Suppressor macrophage (primary cell): ENCODE measurements around the gene CEP170.

Experiments
- DNase-seq, 4 experiments: peaks; one replicate each; pipeline ENCODE4 v3.0.0-alpha.2; 2020 to 2022

Gene CEP170

GRCh38 chr1:243267914-243268653, 13.0 kb upstream of the CEP170 start:
- peak; percentile 44 to 77 (median 62) for DNase-seq

GRCh38 chr1:243267471-243267880, 12.4 kb upstream of the CEP170 start:
- DNase-seq = peak; percentile 77 to 93 (median 84)

DNA sequence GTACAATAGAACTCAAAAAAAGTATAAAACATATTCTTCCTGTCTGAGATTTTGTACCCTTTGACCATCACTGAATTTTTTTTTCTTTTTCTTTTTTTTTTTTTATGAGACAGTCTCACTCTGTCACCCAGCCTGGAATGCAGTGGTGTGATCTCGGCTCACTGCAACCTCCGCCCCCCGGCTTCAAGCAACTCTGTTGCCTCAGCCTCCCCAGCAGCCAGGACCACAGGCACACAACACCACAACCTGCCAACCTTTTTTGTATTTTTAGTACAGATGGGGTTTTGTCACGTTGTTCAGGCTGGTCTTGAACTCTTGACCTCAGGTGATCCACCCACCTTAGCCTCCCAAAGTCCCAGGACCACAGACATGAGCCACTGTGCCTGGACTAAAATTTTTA, 11.2 kb upstream of the CEP170 start:
- no peak for DNase-seq

- peak; percentile 54 to 88 (median 74) for DNase-seq
These were observed 9.6 kb upstream of the CEP170 start for GRCh38 chr1:243264717-243265116.

GRCh38 chr1:243261390-243261789, 6.3 kb upstream of the CEP170 start:
- DNase-seq = no peak

DNA sequence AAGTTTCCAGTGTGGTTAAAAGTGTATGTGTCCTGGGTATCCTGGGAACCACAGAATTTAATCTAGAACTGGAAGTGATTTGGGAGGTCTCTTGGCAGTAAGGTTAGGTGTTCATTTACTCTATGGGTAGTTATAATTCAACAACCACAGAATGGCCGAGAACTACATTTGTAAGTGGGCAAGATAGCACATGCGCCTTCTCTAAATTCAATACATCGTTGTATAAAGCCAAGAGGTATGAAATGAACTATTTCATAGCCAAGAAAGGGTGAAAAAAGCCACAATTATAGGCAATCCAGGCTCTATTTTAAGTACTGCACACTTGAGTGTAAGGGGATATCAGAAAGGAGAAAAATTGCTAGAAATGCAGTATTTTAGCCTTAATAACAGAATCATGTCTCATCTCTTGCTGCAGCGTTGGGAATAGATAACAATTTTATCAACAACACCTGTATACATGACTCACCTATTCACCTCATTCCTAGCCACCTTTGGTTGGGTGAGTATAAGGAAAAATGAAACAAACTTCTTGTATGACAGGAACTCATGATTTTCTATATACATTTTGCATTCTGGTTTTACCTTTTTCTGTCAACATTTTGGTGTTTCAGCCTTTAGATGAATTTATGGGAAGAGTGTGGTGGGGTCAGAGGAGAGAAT, 5.3 kb upstream of the CEP170 start:
- DNase-seq = no peak

DNA sequence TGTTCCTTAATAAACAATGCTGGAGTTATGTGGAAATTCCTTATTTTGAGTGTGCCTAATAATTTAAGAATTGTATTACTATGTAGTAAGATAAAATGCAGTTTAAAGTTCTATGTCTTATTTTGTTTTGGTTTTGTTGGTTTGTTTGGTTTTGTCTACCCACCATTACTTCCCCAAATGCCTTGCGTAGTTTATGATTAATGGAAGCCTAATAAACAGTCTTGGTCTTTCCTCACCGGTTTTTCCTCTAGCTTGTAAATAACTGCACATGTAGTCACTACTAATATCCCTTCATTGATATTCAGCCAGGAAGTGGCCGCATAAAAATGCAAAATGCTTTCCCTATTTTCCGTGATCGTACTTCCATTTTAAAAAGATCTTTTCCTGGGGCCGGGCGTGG, 3.6 kb upstream of the CEP170 start:
- DNase-seq = peak in 1 of 4 experiments; percentile 40

DNA sequence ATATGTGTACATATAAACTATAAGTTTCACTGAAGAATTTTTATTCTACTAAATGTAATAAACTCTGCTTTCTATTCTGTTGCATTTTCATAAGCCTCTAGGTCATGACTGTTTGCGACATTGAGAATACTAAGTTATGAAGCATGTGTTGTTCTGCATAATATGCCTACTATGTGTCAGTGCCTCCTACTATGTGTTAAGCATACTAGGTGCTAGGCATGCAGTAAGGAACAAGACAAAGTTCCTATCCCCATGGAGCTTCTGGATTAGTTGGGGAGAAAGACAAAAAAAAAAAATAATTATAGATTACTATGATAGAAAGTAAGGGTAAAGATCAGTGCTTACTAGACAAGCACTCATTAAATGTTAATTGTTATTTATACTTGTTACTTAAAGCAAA, 2.1 kb upstream of the CEP170 start:
- no peak for DNase-seq

GRCh38 chr1:243256590-243256989, 1.5 kb upstream of the CEP170 start:
- no peak for DNase-seq

- peak; percentile 98 to 100 (median 99) for DNase-seq
These were observed 871 bp upstream of the CEP170 start, which contains the start of gene SDCCAG8 for GRCh38 chr1:243255791-243256512. SDCCAG8 (plus strand) TSS chr1:243256041; CDS start chr1:243256174, 133 bp downstream.

GRCh38 chr1:243254233-243254926, 701 bp downstream of the CEP170 start:
- peak; percentile 90 to 96 (median 92) for DNase-seq

- DNase-seq = peak in 1 of 4 experiments; percentile 41
These were observed 1.2 kb downstream of the CEP170 start for GRCh38 chr1:243253926-243254232.

DNA sequence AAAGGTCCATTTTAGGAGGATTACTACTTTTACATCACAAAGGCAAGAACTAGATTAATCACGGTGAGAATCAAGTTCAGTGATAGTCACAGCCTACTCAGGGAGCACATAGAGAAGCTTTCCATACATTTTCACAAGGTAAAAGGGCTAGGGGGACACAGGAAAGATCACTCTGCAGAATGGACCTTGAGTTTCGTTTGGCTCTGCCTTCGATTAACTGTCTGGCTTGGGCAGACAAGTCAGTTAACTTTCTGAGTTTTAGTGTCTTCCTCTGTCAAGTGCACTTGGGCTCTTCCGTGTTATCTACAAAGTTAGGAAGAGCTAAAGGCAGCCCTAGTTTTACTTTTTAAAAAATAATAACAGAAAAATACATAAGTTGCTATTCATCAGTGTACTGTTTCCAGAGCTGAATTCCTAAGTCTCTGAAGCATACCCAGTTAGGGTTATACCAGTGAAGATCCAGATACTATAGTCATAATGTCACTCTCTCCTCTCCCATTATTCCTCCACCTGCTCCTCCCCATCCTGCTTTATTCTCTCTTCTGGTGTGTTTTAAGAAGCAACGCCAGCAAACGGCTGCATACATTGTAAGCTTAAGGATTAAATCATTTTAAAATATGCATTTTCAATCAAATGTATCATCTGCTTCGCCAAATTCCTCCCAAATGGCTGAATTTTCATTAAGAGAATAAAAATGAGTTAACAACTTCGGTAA, 1.7 kb downstream of the CEP170 start:
- DNase-seq = peak; percentile 34 to 52 (median 44)

DNA sequence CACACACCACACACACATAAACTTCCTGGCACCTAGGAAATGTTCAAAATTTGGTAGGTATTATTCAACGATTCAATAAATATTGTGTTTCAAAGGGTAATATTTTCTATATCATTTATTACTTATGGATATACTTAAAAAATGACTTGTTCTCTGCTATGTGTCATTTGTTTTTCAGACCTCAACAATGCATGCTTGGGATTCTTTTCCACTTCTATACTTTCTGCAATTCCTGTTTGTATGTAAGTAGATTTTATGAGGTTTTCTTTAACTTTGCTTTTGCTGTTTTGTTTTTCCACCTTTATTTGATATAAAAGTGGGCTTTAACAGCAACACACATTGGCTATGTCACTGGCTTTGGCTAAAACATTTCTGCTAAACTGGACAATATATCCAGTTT, 3.5 kb downstream of the CEP170 start:
- no peak for DNase-seq

DNA sequence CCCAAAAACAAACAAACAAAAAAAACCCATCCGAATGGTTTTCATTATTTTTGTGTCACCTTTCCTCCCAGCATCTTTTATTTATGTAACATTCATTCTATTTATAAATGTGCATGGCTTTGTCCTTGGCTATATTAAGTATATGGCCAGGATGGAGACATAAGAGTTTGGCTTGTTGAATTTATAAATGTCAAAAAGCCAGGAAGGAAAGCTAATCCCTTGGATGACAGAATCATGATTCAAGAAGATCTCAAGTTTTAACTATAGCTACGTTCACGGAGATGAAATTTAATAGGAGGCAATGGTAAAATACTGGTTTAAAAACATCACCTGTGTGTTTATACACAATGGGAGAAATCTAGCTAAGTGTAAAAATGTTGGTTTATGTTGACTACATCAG, 5.0 kb downstream of the CEP170 start:
- no peak for DNase-seq

DNA sequence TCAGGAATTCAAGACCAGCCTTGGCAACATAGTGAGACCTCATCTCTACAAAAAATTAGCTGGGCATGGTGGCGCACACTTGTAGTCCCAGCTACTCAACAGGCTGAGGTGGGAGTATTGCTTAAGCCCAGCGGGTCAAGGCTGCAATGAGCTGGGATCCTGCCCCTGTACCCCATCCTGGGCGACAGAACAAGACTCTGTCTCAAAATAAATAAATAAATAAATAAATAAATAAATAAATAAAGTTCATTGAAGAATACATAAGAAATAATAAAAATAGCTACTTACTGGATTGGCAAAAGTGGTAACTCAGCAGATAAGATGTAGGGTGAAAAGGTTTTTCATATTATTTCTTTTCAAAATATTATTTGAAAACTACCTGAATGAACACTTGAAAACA, 5.9 kb downstream of the CEP170 start:
- DNase-seq = no peak

GRCh38 chr1:243247901-243248300, 7.2 kb downstream of the CEP170 start:
- no peak for DNase-seq

- DNase-seq = peak; percentile 65 to 86 (median 78)
These were observed 8.2 kb downstream of the CEP170 start for GRCh38 chr1:243246916-243247315.

DNA sequence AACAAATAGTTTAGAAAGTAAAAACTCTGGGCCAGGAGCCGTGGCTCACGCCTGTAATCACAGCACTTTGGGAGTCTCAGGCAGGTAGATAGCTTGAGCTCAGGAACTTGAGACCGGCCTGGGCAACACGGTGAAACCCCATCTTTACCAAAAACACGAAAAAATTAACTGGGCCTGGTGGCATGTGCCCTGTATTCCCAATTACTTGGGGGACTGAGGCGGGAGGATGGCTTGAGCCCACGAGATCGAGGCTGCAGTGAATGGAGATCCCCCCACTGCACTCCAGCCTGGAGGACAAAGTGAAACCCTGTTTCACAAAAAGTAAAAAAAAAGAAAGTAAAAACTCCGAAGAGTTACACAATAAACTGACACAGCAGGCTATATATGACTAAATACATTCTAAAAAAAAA, 10.6 kb downstream of the CEP170 start:
- DNase-seq = peak in 3 of 4 experiments; percentile 34 to 53 (median 44)

DNA sequence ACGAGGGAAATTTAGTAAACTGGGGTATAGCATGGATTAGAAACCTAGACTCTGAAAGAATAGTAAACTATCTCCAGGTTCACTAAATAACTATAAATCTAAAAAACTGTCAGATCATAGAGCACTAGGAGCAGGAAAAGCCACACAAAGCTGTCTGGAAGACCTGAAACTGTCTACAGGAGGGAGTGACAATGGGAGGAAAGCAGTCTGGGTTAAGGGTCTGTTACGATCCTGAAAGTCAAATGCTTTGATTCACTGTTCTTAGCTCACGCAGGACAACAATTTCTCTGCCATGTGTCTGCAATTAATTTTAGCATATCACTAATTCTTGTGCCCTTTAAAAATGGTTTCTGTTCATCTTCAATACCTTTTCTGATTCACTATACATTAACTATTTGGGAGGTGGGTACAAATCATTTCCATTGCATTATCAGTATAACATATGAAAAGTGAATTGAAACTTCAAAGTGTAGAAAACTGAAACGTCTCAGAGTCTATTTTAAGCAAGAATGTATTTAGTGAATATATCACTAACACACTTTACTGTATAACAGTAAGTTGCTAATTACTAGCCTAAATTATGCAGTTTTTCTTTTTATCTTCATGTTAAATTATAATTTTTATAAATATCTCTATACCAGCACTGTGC, 18.4 kb downstream of the CEP170 start:
- DNase-seq = no peak

DNA sequence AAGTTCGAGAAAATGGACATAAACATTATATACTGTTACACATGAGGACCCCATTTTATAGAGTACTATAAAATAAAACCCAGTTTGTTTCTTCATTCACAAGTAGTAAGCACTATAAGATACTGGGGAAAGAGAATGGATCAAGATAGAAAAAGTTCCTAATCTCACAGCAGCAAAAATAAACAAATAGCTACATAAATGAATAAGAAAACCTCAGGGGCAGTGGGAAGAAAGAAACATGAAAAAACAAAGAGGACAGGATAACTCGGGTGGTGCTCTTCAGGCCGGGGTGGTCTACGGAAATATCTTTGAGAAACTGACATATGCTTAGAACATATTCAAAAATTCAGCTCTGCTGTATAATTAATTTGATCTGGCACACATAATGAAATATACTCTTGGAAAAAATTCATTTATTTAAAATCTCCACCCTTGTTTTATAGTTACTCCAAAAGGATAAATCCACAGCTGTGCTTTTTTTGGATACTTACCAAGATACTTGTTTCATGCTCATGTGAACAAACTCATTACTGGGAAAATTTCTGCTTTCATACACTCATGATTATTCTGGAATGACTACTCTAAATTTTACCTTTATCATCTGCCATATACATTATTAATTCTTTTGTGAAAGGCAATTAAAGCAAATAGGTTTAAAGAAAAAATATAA, 20.0 kb downstream of the CEP170 start:
- DNase-seq = no peak
